Measurements from ENCODE around the gene DCBLD1.

Gene DCBLD1

DNA sequence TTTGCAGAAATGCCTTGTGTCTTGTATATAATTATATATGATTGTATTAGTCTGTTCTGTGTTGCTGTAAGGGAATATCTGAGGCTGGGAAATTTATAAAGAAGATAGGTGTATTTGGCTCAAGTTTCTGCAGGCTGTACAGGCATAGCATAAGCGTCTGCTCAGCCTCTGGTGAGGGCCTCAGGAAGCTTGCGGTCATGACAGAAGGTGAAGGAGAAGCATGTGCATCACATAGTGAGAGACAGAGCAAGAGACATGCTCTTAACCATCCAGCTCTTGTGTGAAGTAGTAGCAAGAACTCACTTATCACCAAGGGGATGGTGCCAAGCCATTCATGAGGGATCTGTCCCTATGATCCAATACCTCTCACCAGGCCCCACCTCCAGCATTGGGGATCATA is 6.5 kb downstream of the DCBLD1 start:
- DNase-seq (ENCODE audit: low read depth) = no peak
- H3K4me3 ChIP-seq (ENCODE audit: control insufficient read depth, low read depth, low read length) = no peak overlapping the region
- TF ChIP-seq, protein P1, sequence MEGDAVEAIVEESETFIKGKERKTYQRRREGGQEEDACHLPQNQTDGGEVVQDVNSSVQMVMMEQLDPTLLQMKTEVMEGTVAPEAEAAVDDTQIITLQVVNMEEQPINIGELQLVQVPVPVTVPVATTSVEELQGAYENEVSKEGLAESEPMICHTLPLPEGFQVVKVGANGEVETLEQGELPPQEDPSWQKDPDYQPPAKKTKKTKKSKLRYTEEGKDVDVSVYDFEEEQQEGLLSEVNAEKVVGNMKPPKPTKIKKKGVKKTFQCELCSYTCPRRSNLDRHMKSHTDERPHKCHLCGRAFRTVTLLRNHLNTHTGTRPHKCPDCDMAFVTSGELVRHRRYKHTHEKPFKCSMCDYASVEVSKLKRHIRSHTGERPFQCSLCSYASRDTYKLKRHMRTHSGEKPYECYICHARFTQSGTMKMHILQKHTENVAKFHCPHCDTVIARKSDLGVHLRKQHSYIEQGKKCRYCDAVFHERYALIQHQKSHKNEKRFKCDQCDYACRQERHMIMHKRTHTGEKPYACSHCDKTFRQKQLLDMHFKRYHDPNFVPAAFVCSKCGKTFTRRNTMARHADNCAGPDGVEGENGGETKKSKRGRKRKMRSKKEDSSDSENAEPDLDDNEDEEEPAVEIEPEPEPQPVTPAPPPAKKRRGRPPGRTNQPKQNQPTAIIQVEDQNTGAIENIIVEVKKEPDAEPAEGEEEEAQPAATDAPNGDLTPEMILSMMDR (conservative IDR thresholded peaks at IDR 0.05; ENCODE audit: control insufficient read depth, insufficient read depth, low read depth, low read length) = no peak

DNA sequence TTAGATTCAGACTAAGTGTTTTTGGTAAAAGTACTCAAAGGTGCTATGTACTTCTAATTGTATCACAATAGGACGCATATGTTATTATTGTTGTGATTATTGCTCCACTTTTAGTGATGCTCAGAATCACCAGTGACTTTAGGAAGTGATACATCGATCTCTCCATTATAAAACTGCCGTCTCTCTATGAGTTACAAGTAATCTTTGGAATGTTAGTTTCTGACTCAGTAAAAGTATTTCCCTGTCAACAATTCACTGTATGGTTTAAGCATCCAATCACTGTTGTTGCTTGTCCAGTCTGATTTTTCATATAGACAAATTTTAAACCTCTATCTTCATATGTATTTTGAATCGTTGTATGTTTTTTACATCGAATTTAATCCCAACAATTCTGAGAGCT is 9.4 kb downstream of the DCBLD1 start:
- TF ChIP-seq, protein P1 (conservative IDR thresholded peaks at IDR 0.05; ENCODE audit: control insufficient read depth, insufficient read depth, low read depth, low read length) = no peak
- H3K4me3 ChIP-seq (ENCODE audit: control insufficient read depth, low read depth, low read length) = no peak overlapping the region

DNA sequence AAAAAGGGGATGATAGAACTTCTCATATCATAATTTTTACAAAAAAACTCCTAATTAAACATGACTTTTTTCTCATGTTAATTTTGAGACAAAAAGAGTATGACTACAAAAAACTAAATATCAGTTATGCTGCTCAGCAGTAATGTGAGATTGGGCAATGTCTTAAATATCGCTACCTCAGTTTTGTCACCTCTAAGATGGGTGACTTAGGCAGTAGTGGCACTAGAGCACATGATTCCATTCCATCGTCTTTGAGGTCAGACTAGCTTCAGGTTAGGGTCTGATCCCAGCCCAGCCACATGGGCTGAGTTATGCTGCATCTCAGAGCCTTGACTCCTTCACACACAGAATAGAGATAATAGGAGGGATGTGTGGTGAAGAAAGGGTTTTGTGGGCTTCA is 11.0 kb downstream of the DCBLD1 start:
- DNase-seq (ENCODE audit: low read depth) = no peak
- TF ChIP-seq, protein P1 (conservative IDR thresholded peaks at IDR 0.05; ENCODE audit: control insufficient read depth, insufficient read depth, low read depth, low read length) = no peak
- H3K4me3 ChIP-seq (ENCODE audit: control insufficient read depth, low read depth, low read length) = no peak overlapping the region

More for the DNA sequence above, 9.4 kb downstream of the DCBLD1 start:
- DNase-seq (ENCODE audit: low read depth) = peak; percentile 61

DNA sequence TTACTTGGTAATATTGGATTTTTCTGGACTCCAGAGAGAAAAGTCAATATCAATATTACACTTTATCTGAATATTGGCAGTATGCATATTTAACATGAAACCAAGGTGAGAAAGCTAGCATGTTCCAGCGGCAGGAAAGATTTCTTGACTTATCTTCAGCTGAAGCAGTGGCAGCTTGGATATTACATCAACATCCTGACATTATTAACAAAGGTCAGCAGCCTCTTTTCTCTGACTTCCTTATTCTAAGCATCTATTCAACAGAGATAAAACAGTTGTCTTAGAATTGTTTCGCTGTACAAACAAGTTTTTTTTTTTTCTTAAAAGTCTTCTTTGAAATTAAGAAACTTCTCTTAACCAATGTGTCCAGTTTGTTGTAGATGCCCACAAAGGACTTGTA is 11.8 kb downstream of the DCBLD1 start:
- TF ChIP-seq, protein P1 (conservative IDR thresholded peaks at IDR 0.05; ENCODE audit: control insufficient read depth, insufficient read depth, low read depth, low read length) = no peak
- no peak overlapping the region for H3K4me3 ChIP-seq (ENCODE audit: control insufficient read depth, low read depth, low read length)
- DNase-seq (ENCODE audit: low read depth) = peak; percentile 33

DNA sequence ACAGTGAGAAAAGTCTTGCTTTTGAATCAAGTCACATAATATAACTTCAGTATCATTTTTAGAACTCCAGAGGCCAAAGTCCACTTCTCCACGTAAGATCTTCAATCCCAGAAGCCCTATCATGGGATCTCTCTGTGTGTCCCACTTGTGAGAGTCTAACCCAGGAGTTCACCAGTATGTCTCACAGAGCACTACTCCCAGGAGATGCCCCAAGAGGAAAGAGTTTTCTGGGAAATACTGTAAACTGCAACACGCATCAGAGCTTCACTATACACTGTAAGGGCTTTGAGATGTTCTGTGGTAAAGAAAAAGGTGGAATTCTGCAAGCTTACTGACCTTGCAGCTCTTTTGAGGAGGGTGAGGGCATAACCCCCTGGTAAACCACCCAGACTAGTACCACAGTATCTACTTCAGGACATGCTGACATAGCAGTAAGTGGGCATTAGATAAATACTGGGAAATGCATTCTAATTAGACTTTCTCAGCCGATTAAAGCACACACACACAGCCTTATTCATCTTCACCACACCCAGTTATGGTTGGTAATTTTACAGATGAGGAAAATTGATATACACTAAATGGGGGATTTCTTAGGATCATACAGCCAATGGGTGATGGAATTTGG is 12.3 kb downstream of the DCBLD1 start:
- no peak overlapping the region for H3K4me3 ChIP-seq (ENCODE audit: control insufficient read depth, low read depth, low read length)
- TF ChIP-seq, protein P1 (conservative IDR thresholded peaks at IDR 0.05; ENCODE audit: control insufficient read depth, insufficient read depth, low read depth, low read length) = no peak
- DNase-seq (ENCODE audit: low read depth) = peak; percentile 80

DNA sequence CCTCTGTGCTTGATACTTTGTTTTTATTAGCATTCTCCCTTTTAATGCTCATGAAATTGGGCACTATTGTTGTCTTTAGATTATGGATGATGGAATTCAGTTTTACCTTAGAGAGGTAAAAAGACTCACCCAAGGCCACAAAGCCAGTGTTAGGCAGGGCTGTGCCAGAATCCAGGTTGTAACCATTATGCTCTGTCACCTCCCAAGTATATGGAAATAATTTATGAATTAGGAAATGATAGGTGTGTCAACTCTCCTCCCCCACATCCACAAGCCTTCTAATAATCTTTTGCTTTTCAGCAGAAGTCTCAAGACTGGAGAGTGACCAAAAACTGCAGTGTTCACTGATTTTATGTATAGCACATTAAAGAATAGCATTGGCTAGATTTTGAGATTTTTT is 13.0 kb downstream of the DCBLD1 start:
- TF ChIP-seq, protein P1 (conservative IDR thresholded peaks at IDR 0.05; ENCODE audit: control insufficient read depth, insufficient read depth, low read depth, low read length) = no peak
- DNase-seq (ENCODE audit: low read depth) = no peak
- H3K4me3 ChIP-seq (ENCODE audit: control insufficient read depth, low read depth, low read length) = no peak overlapping the region

DNA sequence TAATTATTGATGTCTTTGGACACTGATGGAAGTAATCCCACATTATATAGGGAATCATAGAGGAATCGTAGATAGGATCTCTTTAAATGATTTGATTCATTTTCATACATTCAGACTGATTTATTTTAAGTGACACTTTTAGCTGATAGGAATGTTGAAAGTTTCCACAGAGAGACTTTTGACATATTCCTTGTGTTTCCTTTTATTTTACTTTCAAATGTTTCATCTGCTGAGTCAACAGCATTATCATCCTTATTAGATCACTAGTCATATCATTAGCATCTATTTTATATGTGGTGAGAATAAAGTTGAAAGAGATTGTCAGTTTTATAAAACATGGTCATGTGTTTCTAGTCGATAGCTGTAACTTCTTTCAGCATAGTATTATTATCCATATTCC is 13.4 kb downstream of the DCBLD1 start:
- no peak overlapping the region for H3K4me3 ChIP-seq (ENCODE audit: control insufficient read depth, low read depth, low read length)
- TF ChIP-seq, protein P1 (conservative IDR thresholded peaks at IDR 0.05; ENCODE audit: control insufficient read depth, insufficient read depth, low read depth, low read length) = no peak
- DNase-seq (ENCODE audit: low read depth) = peak; percentile 64
